Activated T-cell treated with anti-CD3 and anti-CD28 coated beads, Interleukin-2, amount 50 U/mL, for 24 hours (primary cell): ENCODE data around the gene FRA10AC1.
A peak's percentile ranks its signal among the peaks of the same experiment; 100 is the strongest.

Experiments used
- DNase-seq: peaks from one replicate; pipeline ENCODE4 v3.0.0-alpha.2; 2020
- H3K27ac Mint-ChIP-seq: 2 replicates; pipeline ENCODE4 v1.8.0; 2020; ENCODE audit warnings: mild to moderate bottlenecking, mixed read lengths
- H3K27me3 Mint-ChIP-seq: 2 replicates; pipeline ENCODE4 v1.8.0; 2020; ENCODE audit warnings: mixed read lengths
- H3K36me3 Mint-ChIP-seq: 2 replicates; pipeline ENCODE4 v1.8.0; 2020; ENCODE audit warnings: low read depth, mixed read lengths
- H3K4me1 Mint-ChIP-seq: 2 replicates; pipeline ENCODE4 v1.8.0; 2020; ENCODE audit warnings: low read depth, mixed read lengths
- H3K4me3 Mint-ChIP-seq: 2 replicates; pipeline ENCODE4 v1.8.0; 2020; ENCODE audit warnings: mild to moderate bottlenecking, moderate library complexity, mixed read lengths
- H3K9me3 Mint-ChIP-seq: 2 replicates; pipeline ENCODE4 v1.8.0; 2020; ENCODE audit warnings: mixed read lengths

FRA10AC1 gene

GRCh38 chr10:93702210-93703001 is at the start of gene FRA10AC1:
FRA10AC1 (minus strand) TSS chr10:93702592; CDS start chr10:93700106, 2,486 bp downstream.
- peak; percentile 96 for DNase-seq
- Mint-ChIP-seq H3K27ac (no peak within 1 kb of the TSS), H3K36me3 (peaks cover 29% of the 10 kb centered on the region), H3K4me3 (no peak within 1 kb of the TSS), H3K9me3 (no peaks in the 10 kb centered on the region), H3K4me1 (peaks cover 23% of the 10 kb centered on the region), H3K27me3 (no peaks in the 10 kb centered on the region)

- H3K4me1 Mint-ChIP-seq = peaks cover 12% of the 10 kb centered on the region
- H3K27ac Mint-ChIP-seq = no peak overlapping the region
- H3K27me3 Mint-ChIP-seq = peaks cover 23% of the 10 kb centered on the region
- peak overlapping the region; percentile 18 for H3K4me3 Mint-ChIP-seq
- H3K36me3 Mint-ChIP-seq = no peaks in the 10 kb centered on the region
- H3K9me3 Mint-ChIP-seq = no peaks in the 10 kb centered on the region
- no peak for DNase-seq
Measured at GRCh38 chr10:93751832-93752231, 49.4 kb upstream of the FRA10AC1 start.

- H3K4me3 Mint-ChIP-seq = no peak overlapping the region
- H3K36me3 Mint-ChIP-seq = no peaks in the 10 kb centered on the region
- H3K27ac Mint-ChIP-seq = no peak overlapping the region
- H3K4me1 Mint-ChIP-seq = peaks cover 12% of the 10 kb centered on the region
- peaks cover 18% of the 10 kb centered on the region for H3K27me3 Mint-ChIP-seq
- no peak for DNase-seq
- no peaks in the 10 kb centered on the region for H3K9me3 Mint-ChIP-seq
Measured at GRCh38 chr10:93751124-93751523, 48.7 kb upstream of the FRA10AC1 start.

GRCh38 chr10:93749218-93749799 is 46.9 kb upstream of the FRA10AC1 start:
- no peak overlapping the region for H3K4me3 Mint-ChIP-seq
- no peaks in the 10 kb centered on the region for H3K36me3 Mint-ChIP-seq
- peaks cover 5% of the 10 kb centered on the region for H3K4me1 Mint-ChIP-seq
- no peaks in the 10 kb centered on the region for H3K9me3 Mint-ChIP-seq
- no peak overlapping the region for H3K27ac Mint-ChIP-seq
- H3K27me3 Mint-ChIP-seq = peaks cover 16% of the 10 kb centered on the region
- no peak for DNase-seq

- DNase-seq = no peak
- no peak overlapping the region for H3K27ac Mint-ChIP-seq
- H3K4me1 Mint-ChIP-seq = peaks cover 3% of the 10 kb centered on the region
- peaks cover 15% of the 10 kb centered on the region for H3K27me3 Mint-ChIP-seq
- no peaks in the 10 kb centered on the region for H3K9me3 Mint-ChIP-seq
- H3K4me3 Mint-ChIP-seq = no peak overlapping the region
- H3K36me3 Mint-ChIP-seq = no peaks in the 10 kb centered on the region
Measured at GRCh38 chr10:93746844-93747284, 44.5 kb upstream of the FRA10AC1 start.

- H3K27ac Mint-ChIP-seq = no peak overlapping the region
- H3K9me3 Mint-ChIP-seq = no peaks in the 10 kb centered on the region
- DNase-seq = no peak
- no peak overlapping the region for H3K4me3 Mint-ChIP-seq
- H3K27me3 Mint-ChIP-seq = peaks cover 7% of the 10 kb centered on the region
- H3K4me1 Mint-ChIP-seq = peaks cover 1% of the 10 kb centered on the region
- H3K36me3 Mint-ChIP-seq = no peaks in the 10 kb centered on the region
Measured at GRCh38 chr10:93745408-93746065, 43.1 kb upstream of the FRA10AC1 start.

- Mint-ChIP-seq H3K36me3 (no peaks in the 10 kb centered on the region), H3K4me1 (peaks cover 1% of the 10 kb centered on the region), H3K4me3 (no peak overlapping the region), H3K9me3 (no peaks in the 10 kb centered on the region), H3K27me3 (peaks cover 7% of the 10 kb centered on the region), H3K27ac (no peak overlapping the region)
- DNase-seq = no peak
Measured at GRCh38 chr10:93742633-93743349, 40.4 kb upstream of the FRA10AC1 start.

- Mint-ChIP-seq H3K36me3 (no peaks in the 10 kb centered on the region), H3K9me3 (no peaks in the 10 kb centered on the region), H3K4me3 (no peak overlapping the region), H3K27me3 (peaks cover 10% of the 10 kb centered on the region), H3K27ac (no peak overlapping the region), H3K4me1 (peaks cover 1% of the 10 kb centered on the region)
- DNase-seq = no peak
Measured at GRCh38 chr10:93741367-93741766, 39.0 kb upstream of the FRA10AC1 start.

GRCh38 chr10:93726024-93726423 is 23.6 kb upstream of the FRA10AC1 start:
- no peak for DNase-seq
- Mint-ChIP-seq H3K4me3 (no peak overlapping the region), H3K9me3 (no peaks in the 10 kb centered on the region), H3K27me3 (peaks cover 68% of the 10 kb centered on the region), H3K4me1 (no peaks in the 10 kb centered on the region), H3K27ac (no peak overlapping the region), H3K36me3 (no peaks in the 10 kb centered on the region)

- H3K4me3 Mint-ChIP-seq = no peak overlapping the region
- H3K27me3 Mint-ChIP-seq = peaks cover 64% of the 10 kb centered on the region
- no peaks in the 10 kb centered on the region for H3K9me3 Mint-ChIP-seq
- peaks cover 4% of the 10 kb centered on the region for H3K4me1 Mint-ChIP-seq
- H3K27ac Mint-ChIP-seq = no peak overlapping the region
- DNase-seq = no peak
- no peaks in the 10 kb centered on the region for H3K36me3 Mint-ChIP-seq
Measured at GRCh38 chr10:93723153-93723552, 20.8 kb upstream of the FRA10AC1 start.

- Mint-ChIP-seq H3K4me3 (no peak overlapping the region), H3K9me3 (no peaks in the 10 kb centered on the region), H3K27ac (no peak overlapping the region), H3K36me3 (no peaks in the 10 kb centered on the region), H3K4me1 (peaks cover 4% of the 10 kb centered on the region), H3K27me3 (peaks cover 64% of the 10 kb centered on the region)
- DNase-seq = no peak
Measured at GRCh38 chr10:93722550-93722949, 20.2 kb upstream of the FRA10AC1 start.

- no peak for DNase-seq
- H3K27ac Mint-ChIP-seq = no peak overlapping the region
- H3K4me3 Mint-ChIP-seq = no peak overlapping the region
- no peaks in the 10 kb centered on the region for H3K9me3 Mint-ChIP-seq
- H3K27me3 Mint-ChIP-seq = peaks cover 54% of the 10 kb centered on the region
- H3K36me3 Mint-ChIP-seq = no peaks in the 10 kb centered on the region
- peaks cover 4% of the 10 kb centered on the region for H3K4me1 Mint-ChIP-seq
Measured at GRCh38 chr10:93719901-93720300, 17.5 kb upstream of the FRA10AC1 start.

- DNase-seq = no peak
Measured at GRCh38 chr10:93718937-93719725, 16.7 kb upstream of the FRA10AC1 start.

GRCh38 chr10:93716766-93717165 is 14.4 kb upstream of the FRA10AC1 start:
- H3K4me1 Mint-ChIP-seq = peaks cover 4% of the 10 kb centered on the region
- H3K36me3 Mint-ChIP-seq = no peaks in the 10 kb centered on the region
- no peak for DNase-seq
- no peak overlapping the region for H3K4me3 Mint-ChIP-seq
- H3K9me3 Mint-ChIP-seq = no peaks in the 10 kb centered on the region
- H3K27me3 Mint-ChIP-seq = peaks cover 35% of the 10 kb centered on the region
- H3K27ac Mint-ChIP-seq = no peak overlapping the region

More at GRCh38 chr10:93718937-93719725, 16.7 kb upstream of the FRA10AC1 start:
- H3K9me3 Mint-ChIP-seq = no peaks in the 10 kb centered on the region
- H3K4me1 Mint-ChIP-seq = peaks cover 4% of the 10 kb centered on the region
- peaks cover 50% of the 10 kb centered on the region for H3K27me3 Mint-ChIP-seq
- no peaks in the 10 kb centered on the region for H3K36me3 Mint-ChIP-seq
- H3K4me3 Mint-ChIP-seq = no peak overlapping the region
- no peak overlapping the region for H3K27ac Mint-ChIP-seq
